ENCODE measurements around the gene CLEC2D.
"Not testable (repeated sequence)": the region's sequence is repeated elsewhere in the genome, so short reads cannot be mapped to it uniquely, and the experiment has no call there.

The CLEC2D gene

DNA sequence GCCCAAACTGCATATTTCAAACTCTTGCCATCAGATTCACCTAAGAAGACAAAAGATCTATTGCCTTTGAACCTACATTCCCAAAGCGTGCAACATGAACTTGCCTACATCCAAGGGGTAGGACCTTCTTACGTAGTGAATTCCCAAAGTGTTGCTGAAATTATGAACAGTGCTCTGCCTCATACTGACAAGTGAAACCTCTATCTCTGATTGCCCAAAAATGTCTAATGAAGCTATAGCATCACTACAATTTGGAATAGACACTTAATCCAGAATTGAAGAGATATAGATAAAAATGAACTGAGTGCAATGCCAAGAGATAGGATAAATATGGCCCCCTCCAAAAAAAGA, 31.1 kb downstream of the CLEC2D start:
- H3K4me1 ChIP-seq (ENCODE audit: low read depth, poor library complexity, severe bottlenecking) = peaks cover 30% of the 10 kb centered on the region
- no peak overlapping the region for H3K4me3 ChIP-seq (IDR thresholded peaks at IDR 0.05; ENCODE audit: insufficient read depth, low read depth, low read length)
- no peak overlapping the region for H3K27ac ChIP-seq
- no peaks in the 10 kb centered on the region for H3K27me3 ChIP-seq (ENCODE audit: insufficient read depth, low read depth)
- H3K4me2 ChIP-seq = no peak overlapping the region
- H2AFZ ChIP-seq (ENCODE audit: low read depth) = no peak overlapping the region
- TF ChIP-seq, protein P1, sequence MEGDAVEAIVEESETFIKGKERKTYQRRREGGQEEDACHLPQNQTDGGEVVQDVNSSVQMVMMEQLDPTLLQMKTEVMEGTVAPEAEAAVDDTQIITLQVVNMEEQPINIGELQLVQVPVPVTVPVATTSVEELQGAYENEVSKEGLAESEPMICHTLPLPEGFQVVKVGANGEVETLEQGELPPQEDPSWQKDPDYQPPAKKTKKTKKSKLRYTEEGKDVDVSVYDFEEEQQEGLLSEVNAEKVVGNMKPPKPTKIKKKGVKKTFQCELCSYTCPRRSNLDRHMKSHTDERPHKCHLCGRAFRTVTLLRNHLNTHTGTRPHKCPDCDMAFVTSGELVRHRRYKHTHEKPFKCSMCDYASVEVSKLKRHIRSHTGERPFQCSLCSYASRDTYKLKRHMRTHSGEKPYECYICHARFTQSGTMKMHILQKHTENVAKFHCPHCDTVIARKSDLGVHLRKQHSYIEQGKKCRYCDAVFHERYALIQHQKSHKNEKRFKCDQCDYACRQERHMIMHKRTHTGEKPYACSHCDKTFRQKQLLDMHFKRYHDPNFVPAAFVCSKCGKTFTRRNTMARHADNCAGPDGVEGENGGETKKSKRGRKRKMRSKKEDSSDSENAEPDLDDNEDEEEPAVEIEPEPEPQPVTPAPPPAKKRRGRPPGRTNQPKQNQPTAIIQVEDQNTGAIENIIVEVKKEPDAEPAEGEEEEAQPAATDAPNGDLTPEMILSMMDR (conservative IDR thresholded peaks at IDR 0.05; ENCODE audit: low read depth, low read length) = no peak
- no peaks in the 10 kb centered on the region for H3K79me2 ChIP-seq (ENCODE audit: insufficient read depth, low read depth)
- no peaks in the 10 kb centered on the region for H4K20me1 ChIP-seq (ENCODE audit: insufficient read depth)
- H3K36me3 ChIP-seq (ENCODE audit: insufficient read depth) = no peaks in the 10 kb centered on the region
- no peak overlapping the region for H3K9ac ChIP-seq

- no peak overlapping the region for H2AFZ ChIP-seq (ENCODE audit: low read depth)
- H3K36me3 ChIP-seq (ENCODE audit: insufficient read depth) = no peaks in the 10 kb centered on the region
- H3K27me3 ChIP-seq (ENCODE audit: insufficient read depth, low read depth) = no peaks in the 10 kb centered on the region
- no peak overlapping the region for H3K9ac ChIP-seq
- peaks cover 40% of the 10 kb centered on the region for H3K4me1 ChIP-seq (ENCODE audit: low read depth, poor library complexity, severe bottlenecking)
- H3K79me2 ChIP-seq (ENCODE audit: insufficient read depth, low read depth) = no peaks in the 10 kb centered on the region
- H3K4me2 ChIP-seq = no peak overlapping the region
- TF ChIP-seq, protein P1 (conservative IDR thresholded peaks at IDR 0.05; ENCODE audit: low read depth, low read length) = no peak
- no peaks in the 10 kb centered on the region for H4K20me1 ChIP-seq (ENCODE audit: insufficient read depth)
- no peak overlapping the region for H3K4me3 ChIP-seq (IDR thresholded peaks at IDR 0.05; ENCODE audit: insufficient read depth, low read depth, low read length)
- no peak overlapping the region for H3K27ac ChIP-seq
Measured at GRCh38 chr12:9701380-9702154, 32.1 kb downstream of the CLEC2D start.

DNA sequence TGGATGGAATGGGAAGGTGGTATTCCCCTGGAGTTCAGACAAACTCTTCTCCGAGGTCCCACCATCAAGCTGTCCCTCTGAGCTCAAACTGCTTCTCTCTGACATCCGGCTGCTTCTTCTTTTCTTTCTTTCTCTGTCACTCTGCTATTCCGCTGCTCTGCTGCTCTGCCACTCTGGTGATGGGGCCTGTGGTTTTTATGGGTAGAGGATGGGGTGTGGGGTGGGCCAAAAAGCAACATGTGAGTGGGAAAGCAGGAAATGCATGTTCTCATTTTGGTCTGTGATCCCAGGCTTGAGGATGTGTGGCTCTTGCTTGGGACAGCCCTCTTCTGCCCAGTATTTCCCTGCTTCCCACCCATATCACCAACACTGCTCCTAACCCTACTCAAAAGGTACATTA, 32.7 kb downstream of the CLEC2D start:
- TF ChIP-seq, protein P1 (conservative IDR thresholded peaks at IDR 0.05; ENCODE audit: low read depth, low read length) = no peak
- Histone ChIP-seq H3K4me3 (IDR thresholded peaks at IDR 0.05; ENCODE audit: insufficient read depth, low read depth, low read length) (no peak overlapping the region), H2AFZ (ENCODE audit: low read depth) (no peak overlapping the region), H3K4me1 (ENCODE audit: low read depth, poor library complexity, severe bottlenecking) (peaks cover 46% of the 10 kb centered on the region), H3K79me2 (ENCODE audit: insufficient read depth, low read depth) (no peaks in the 10 kb centered on the region), H3K4me2 (no peak overlapping the region), H3K27me3 (ENCODE audit: insufficient read depth, low read depth) (no peaks in the 10 kb centered on the region), H4K20me1 (ENCODE audit: insufficient read depth) (no peaks in the 10 kb centered on the region), H3K27ac (no peak overlapping the region), H3K9ac (no peak overlapping the region), H3K36me3 (ENCODE audit: insufficient read depth) (no peaks in the 10 kb centered on the region)

DNA sequence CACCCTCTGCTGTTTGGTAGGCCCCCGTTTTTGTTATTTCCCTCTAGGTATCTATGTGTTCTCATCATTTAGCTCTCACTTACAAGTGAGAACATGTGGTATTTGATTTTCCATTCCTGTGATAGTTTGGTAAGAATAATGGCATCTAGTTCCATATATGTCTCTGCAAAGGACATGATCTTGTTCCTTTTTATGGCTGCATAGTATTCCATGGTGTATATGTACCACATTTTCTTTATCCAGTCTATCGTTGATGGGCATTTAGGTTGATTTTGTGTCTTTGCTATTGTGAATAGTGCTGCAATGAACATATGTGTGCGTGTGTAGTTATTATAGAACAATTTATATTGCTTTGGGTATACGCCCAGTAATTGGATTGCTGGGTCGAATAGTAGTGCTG, 35.0 kb downstream of the CLEC2D start:
- not testable (repeated sequence) for H3K36me3 ChIP-seq (ENCODE audit: insufficient read depth); H3K27me3 ChIP-seq (ENCODE audit: insufficient read depth, low read depth); H3K27ac ChIP-seq; H4K20me1 ChIP-seq (ENCODE audit: insufficient read depth); H3K4me3 ChIP-seq (IDR thresholded peaks at IDR 0.05; ENCODE audit: insufficient read depth, low read depth, low read length); H3K79me2 ChIP-seq (ENCODE audit: insufficient read depth, low read depth); H3K9ac ChIP-seq; H2AFZ ChIP-seq (ENCODE audit: low read depth); H3K4me2 ChIP-seq
- peaks cover 68% of the 10 kb centered on the region for H3K4me1 ChIP-seq (ENCODE audit: low read depth, poor library complexity, severe bottlenecking)

- TF ChIP-seq, protein P1 (conservative IDR thresholded peaks at IDR 0.05; ENCODE audit: low read depth, low read length) = no peak
Measured at GRCh38 chr12:9706086-9706685, 36.7 kb downstream of the CLEC2D start.

More at GRCh38 chr12:9706086-9706685, 36.7 kb downstream of the CLEC2D start:
- H3K4me2 ChIP-seq = peak overlapping the region; percentile 76
- H3K4me3 ChIP-seq (IDR thresholded peaks at IDR 0.05; ENCODE audit: insufficient read depth, low read depth, low read length) = no peak overlapping the region
- H3K27me3 ChIP-seq (ENCODE audit: insufficient read depth, low read depth) = no peaks in the 10 kb centered on the region
- H3K9ac ChIP-seq = no peak overlapping the region; the same call in 1 of the 2 replicates
- H3K36me3 ChIP-seq (ENCODE audit: insufficient read depth) = no peaks in the 10 kb centered on the region
- H4K20me1 ChIP-seq (ENCODE audit: insufficient read depth) = no peaks in the 10 kb centered on the region
- peak overlapping the region; percentile 42; the same call in 1 of the 2 replicates for H2AFZ ChIP-seq (ENCODE audit: low read depth)
- H3K79me2 ChIP-seq (ENCODE audit: insufficient read depth, low read depth) = no peaks in the 10 kb centered on the region
- peak overlapping the region; percentile 90 for H3K27ac ChIP-seq
- peaks cover 83% of the 10 kb centered on the region for H3K4me1 ChIP-seq (ENCODE audit: low read depth, poor library complexity, severe bottlenecking)

Data from KMS-11 (cell line).